ENCODE measurements around the gene GALNT17. TPM values are rescaled to one million over a fixed set of nuclear protein-coding genes. Genes with fewer than 3 reads are reported as not detected.

GALNT17 gene
- total RNA-seq, 1 donor, result 0.36 TPM

DNA sequence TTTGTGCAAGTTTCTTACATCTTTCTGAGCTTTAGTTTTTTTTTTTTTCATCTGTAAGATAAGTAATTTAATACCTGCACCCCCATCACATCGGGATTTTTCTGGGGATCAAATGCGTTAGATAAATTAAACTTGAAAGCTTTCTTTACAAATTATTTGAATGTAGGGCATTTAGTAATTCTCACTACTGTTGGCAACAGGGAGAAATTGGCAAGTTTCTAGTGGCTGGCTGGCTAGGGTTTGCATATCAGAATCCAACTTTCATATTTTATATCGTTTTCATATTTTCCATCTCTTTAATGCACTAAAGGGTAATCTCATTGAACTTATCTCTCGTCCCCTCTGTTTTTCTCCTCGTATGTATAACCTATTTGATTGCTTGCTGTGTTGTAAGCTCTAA, 412.9 kb downstream of the GALNT17 start:
- DNase-seq (ENCODE audit: insufficient read length, low spot score, missing footprints), result no peak
- H3K79me2 ChIP-seq (ENCODE audit: insufficient read depth, low read length), result no peaks in the 10 kb centered on the region
- TF ChIP-seq, protein P1, sequence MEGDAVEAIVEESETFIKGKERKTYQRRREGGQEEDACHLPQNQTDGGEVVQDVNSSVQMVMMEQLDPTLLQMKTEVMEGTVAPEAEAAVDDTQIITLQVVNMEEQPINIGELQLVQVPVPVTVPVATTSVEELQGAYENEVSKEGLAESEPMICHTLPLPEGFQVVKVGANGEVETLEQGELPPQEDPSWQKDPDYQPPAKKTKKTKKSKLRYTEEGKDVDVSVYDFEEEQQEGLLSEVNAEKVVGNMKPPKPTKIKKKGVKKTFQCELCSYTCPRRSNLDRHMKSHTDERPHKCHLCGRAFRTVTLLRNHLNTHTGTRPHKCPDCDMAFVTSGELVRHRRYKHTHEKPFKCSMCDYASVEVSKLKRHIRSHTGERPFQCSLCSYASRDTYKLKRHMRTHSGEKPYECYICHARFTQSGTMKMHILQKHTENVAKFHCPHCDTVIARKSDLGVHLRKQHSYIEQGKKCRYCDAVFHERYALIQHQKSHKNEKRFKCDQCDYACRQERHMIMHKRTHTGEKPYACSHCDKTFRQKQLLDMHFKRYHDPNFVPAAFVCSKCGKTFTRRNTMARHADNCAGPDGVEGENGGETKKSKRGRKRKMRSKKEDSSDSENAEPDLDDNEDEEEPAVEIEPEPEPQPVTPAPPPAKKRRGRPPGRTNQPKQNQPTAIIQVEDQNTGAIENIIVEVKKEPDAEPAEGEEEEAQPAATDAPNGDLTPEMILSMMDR (IDR thresholded peaks at IDR 0.05; ENCODE audit: extremely low read depth, low read depth, low read length), result no peak

DNA sequence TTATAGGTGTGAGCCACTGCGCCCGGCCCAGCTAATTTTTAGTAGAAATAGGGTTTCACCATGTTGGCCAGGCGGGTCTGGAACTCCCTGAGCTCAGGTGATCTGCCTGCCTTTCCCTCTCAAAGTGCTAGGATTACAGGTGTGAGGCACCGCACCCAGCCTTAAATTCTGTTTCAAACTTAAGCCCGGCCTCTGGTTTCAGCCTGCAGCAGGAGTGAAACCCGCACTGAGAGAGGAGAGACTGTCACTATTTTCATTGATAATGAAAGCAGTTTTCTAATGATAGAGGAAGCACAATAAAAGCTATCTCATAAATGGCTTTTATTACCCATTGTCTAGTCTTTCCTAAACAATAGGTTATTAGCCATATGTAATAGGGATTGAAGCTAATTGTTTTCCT, 415.5 kb downstream of the GALNT17 start:
- Histone ChIP-seq H3K4me3 (ENCODE audit: insufficient read depth, low read length) (no peak overlapping the region), H3K27ac (ENCODE audit: low read depth, low read length) (no peak overlapping the region), H3K4me1 (ENCODE audit: insufficient read depth, low read length) (no peaks in the 10 kb centered on the region), H2AFZ (ENCODE audit: low read length) (no peak overlapping the region), H3K9me3 (ENCODE audit: low read depth, low read length) (no peaks in the 10 kb centered on the region), H3K36me3 (ENCODE audit: insufficient read depth, low read length) (no peaks in the 10 kb centered on the region), H3K27me3 (ENCODE audit: insufficient read depth, low read length) (no peaks in the 10 kb centered on the region), H3K4me2 (ENCODE audit: insufficient read depth, low read length) (no peak overlapping the region), H4K20me1 (ENCODE audit: insufficient read depth, low read length) (no peaks in the 10 kb centered on the region), H3K79me2 (ENCODE audit: insufficient read depth, low read length) (no peaks in the 10 kb centered on the region)
- no peak for DNase-seq (ENCODE audit: insufficient read length, low spot score, missing footprints)
- TF ChIP-seq, protein P1 (IDR thresholded peaks at IDR 0.05; ENCODE audit: extremely low read depth, low read depth, low read length), result no peak

More for the DNA sequence above, 412.9 kb downstream of the GALNT17 start:
- Histone ChIP-seq H3K4me2 (ENCODE audit: insufficient read depth, low read length) (no peak overlapping the region), H3K27me3 (ENCODE audit: insufficient read depth, low read length) (no peaks in the 10 kb centered on the region), H3K9me3 (ENCODE audit: low read depth, low read length) (no peaks in the 10 kb centered on the region), H3K27ac (ENCODE audit: low read depth, low read length) (no peak overlapping the region), H3K4me1 (ENCODE audit: insufficient read depth, low read length) (no peaks in the 10 kb centered on the region), H2AFZ (ENCODE audit: low read length) (no peak overlapping the region), H3K4me3 (ENCODE audit: insufficient read depth, low read length) (no peak overlapping the region), H3K36me3 (ENCODE audit: insufficient read depth, low read length) (no peaks in the 10 kb centered on the region), H4K20me1 (ENCODE audit: insufficient read depth, low read length) (no peaks in the 10 kb centered on the region)

DNA sequence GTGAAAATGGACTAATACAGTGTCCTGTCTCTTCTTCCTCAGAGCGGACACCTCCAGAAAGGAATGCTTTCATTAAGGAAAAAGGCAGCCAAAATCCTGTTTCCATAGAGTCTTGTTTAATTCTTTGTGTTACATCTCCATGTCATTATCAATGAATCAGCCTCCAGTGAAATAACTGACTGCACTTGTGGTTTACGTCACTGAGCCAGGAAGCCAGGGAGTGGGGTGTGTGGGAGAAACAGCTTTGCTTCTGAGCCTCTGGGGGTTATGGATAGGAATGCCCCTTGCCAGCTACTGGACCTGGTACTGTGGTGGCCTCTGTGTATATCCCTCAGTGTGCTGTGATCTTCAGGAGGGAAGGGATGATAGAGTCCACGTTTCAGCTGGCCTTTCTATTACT, 416.8 kb downstream of the GALNT17 start:
- Histone ChIP-seq H4K20me1 (ENCODE audit: insufficient read depth, low read length) (no peaks in the 10 kb centered on the region), H2AFZ (ENCODE audit: low read length) (no peak overlapping the region), H3K36me3 (ENCODE audit: insufficient read depth, low read length) (no peaks in the 10 kb centered on the region), H3K4me1 (ENCODE audit: insufficient read depth, low read length) (no peaks in the 10 kb centered on the region), H3K9me3 (ENCODE audit: low read depth, low read length) (no peaks in the 10 kb centered on the region), H3K79me2 (ENCODE audit: insufficient read depth, low read length) (no peaks in the 10 kb centered on the region), H3K4me2 (ENCODE audit: insufficient read depth, low read length) (no peak overlapping the region), H3K4me3 (ENCODE audit: insufficient read depth, low read length) (no peak overlapping the region), H3K27ac (ENCODE audit: low read depth, low read length) (no peak overlapping the region), H3K27me3 (ENCODE audit: insufficient read depth, low read length) (no peaks in the 10 kb centered on the region)
- TF ChIP-seq, protein P1 (IDR thresholded peaks at IDR 0.05; ENCODE audit: extremely low read depth, low read depth, low read length), result no peak
- no peak for DNase-seq (ENCODE audit: insufficient read length, low spot score, missing footprints)

DNA sequence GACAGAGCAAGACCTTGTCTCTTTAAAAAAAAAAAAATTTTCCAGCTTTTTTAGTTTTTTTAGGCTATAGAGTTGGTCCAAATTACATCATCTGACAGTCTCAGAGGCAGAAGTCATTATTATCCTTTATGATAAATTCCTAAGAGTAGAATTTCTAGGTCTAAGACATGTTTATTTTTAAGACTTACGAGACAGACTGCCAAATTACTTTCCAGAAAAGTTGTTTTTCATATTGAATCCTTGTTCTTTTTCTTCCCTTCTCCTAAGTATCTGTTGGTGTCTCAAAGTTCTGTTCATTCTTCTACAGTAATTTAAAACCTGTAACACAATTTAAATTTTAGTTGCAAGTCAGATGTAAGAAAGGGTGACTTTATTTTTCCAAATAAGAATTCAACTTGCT, 421.4 kb downstream of the GALNT17 start:
- H3K79me2 ChIP-seq (ENCODE audit: insufficient read depth, low read length), result no peaks in the 10 kb centered on the region
- DNase-seq (ENCODE audit: insufficient read length, low spot score, missing footprints), result no peak
- H3K4me2 ChIP-seq (ENCODE audit: insufficient read depth, low read length), result no peak overlapping the region
- H3K9me3 ChIP-seq (ENCODE audit: low read depth, low read length), result no peaks in the 10 kb centered on the region
- TF ChIP-seq, protein P1 (IDR thresholded peaks at IDR 0.05; ENCODE audit: extremely low read depth, low read depth, low read length), result no peak
- H3K27me3 ChIP-seq (ENCODE audit: insufficient read depth, low read length), result no peaks in the 10 kb centered on the region
- no peak overlapping the region for H3K27ac ChIP-seq (ENCODE audit: low read depth, low read length)
- no peak overlapping the region for H2AFZ ChIP-seq (ENCODE audit: low read length)
- no peak overlapping the region for H3K4me3 ChIP-seq (ENCODE audit: insufficient read depth, low read length)
- H4K20me1 ChIP-seq (ENCODE audit: insufficient read depth, low read length), result no peaks in the 10 kb centered on the region
- H3K4me1 ChIP-seq (ENCODE audit: insufficient read depth, low read length), result no peaks in the 10 kb centered on the region
- H3K36me3 ChIP-seq (ENCODE audit: insufficient read depth, low read length), result no peaks in the 10 kb centered on the region
